DND-41 (cell line): ENCODE data around the gene RIPK4.

Source experiments
- ATAC-seq: fragments of 200-7000 bp; cut with Tn5 transposase; 3 replicates; pipeline ENCODE4 v1.9.1; 2021; ENCODE audit warnings: low read depth; ENCODE audit not compliant: insufficient read depth
- DNase-seq: peaks from one replicate; pipeline ENCODE4 v3.0.0-alpha.2; 2020
- H2AFZ ChIP-seq: 2 replicates; pipeline ENCODE4 v1.6.0; 2012; ENCODE audit warnings: low read depth, low read length
- H3K27ac ChIP-seq: 2 replicates; pipeline ENCODE4 v1.5.1; 2012; ENCODE audit warnings: low read length, inconsistent platforms
- H3K27me3 ChIP-seq: fragments of 200-600 bp; sonication (generic); 2 replicates; pipeline ENCODE4 v1.6.0; 2012; ENCODE audit warnings: low read length, mild to moderate bottlenecking, inconsistent platforms; ENCODE audit not compliant: insufficient read depth, poor library complexity
- H3K36me3 ChIP-seq: 2 replicates; pipeline ENCODE4 v1.5.1; 2012; ENCODE audit warnings: low read length, inconsistent platforms; ENCODE audit not compliant: insufficient read depth
- H3K4me1 ChIP-seq: 2 replicates; pipeline ENCODE4 v1.5.1; 2012; ENCODE audit warnings: mild to moderate bottlenecking, low read length; ENCODE audit not compliant: insufficient read depth
- H3K4me2 ChIP-seq: 2 replicates; pipeline ENCODE4 v1.6.0; 2012; ENCODE audit warnings: mild to moderate bottlenecking, moderate library complexity, low read length, inconsistent platforms; ENCODE audit not compliant: insufficient read depth
- H3K4me3 ChIP-seq, 2 experiments: fragments of 200-600 bp in 1 of 2; shearing (Covaris generic) in 1 of 2; 2 replicates each; pipeline ENCODE4 v1.5.1; 2012 to 2016; ENCODE audit warnings: inconsistent platforms in 2 of 2, low read length in 2 of 2, mild to moderate bottlenecking in 2 of 2, low read depth in 1 of 2, moderate library complexity in 1 of 2
- H3K79me2 ChIP-seq: 2 replicates; pipeline ENCODE4 v1.6.0; 2012; ENCODE audit warnings: low read length, inconsistent platforms; ENCODE audit not compliant: insufficient read depth
- H3K9ac ChIP-seq: 2 replicates; pipeline ENCODE4 v1.6.0; 2012; ENCODE audit warnings: low read depth, mild to moderate bottlenecking, inconsistent platforms, low read length, moderate library complexity
- H3K9me3 ChIP-seq: 2 replicates; pipeline ENCODE4 v1.5.1; 2012; ENCODE audit warnings: low read length, moderate library complexity, mild to moderate bottlenecking, inconsistent platforms; ENCODE audit not compliant: insufficient read depth, severe bottlenecking
- H4K20me1 ChIP-seq: 2 replicates; pipeline ENCODE4 v1.6.0; 2012; ENCODE audit warnings: low read length; ENCODE audit not compliant: insufficient read depth
- EZH2 ChIP-seq: IDR thresholded peaks from 3 replicates; pipeline ENCODE4 v1.6.1; 2012; ENCODE audit warnings: borderline replicate concordance, low read depth, mild to moderate bottlenecking, moderate library complexity, low read length, inconsistent platforms; ENCODE audit not compliant: severe bottlenecking
- TF ChIP-seq, protein P1 (sequence below): IDR thresholded peaks from 2 replicates; pipeline ENCODE4 v1.5.1; 2012; ENCODE audit warnings: borderline replicate concordance, low read length, moderate library complexity, mild to moderate bottlenecking; ENCODE audit not compliant: poor library complexity, severe bottlenecking; ENCODE audit errors: extremely low read depth

Gene RIPK4

DNA sequence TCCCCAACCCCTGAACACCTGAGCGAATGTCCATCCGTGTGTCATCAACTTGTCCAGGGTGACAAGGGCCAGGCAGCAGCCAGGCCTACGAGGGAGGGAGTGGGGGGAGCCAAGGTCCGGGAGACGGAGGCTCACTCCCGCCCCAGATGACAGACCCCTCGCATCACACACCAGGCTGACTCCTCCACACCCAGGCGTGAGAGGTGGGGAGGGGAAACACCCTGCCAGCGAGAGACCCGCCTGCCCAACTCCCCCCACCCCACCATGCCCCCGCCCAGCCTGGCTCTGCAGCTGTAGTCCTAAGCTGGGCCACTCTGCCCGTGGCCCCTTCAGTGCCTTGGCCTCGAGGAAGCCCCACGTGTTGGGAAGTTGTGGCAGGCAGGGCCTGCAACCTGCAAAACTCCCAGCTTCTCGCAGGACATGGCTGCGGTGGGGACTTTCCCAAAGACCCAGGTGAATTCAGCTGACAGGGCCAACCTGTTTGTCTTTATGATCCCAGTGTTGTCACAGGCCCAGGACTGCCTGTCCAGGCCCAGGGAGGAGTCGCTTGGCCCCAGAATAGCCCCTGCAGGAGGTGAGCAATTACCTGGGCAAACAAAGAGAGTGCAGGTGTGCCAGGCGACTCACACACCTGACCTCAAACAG is 62.9 kb downstream of the RIPK4 start:
- Histone ChIP-seq H3K9ac (no peak overlapping the region), H3K4me1 (peaks cover 17% of the 10 kb centered on the region), H3K79me2 (no peaks in the 10 kb centered on the region), H3K27ac (no peak overlapping the region), H3K4me2 (no peak overlapping the region), H3K4me3 (no peak overlapping the region), H3K9me3 (no peaks in the 10 kb centered on the region), H4K20me1 (no peaks in the 10 kb centered on the region), H3K36me3 (no peaks in the 10 kb centered on the region), H3K27me3 (no peaks in the 10 kb centered on the region), H2AFZ (no peak overlapping the region)
- no peak for DNase-seq
- no peak for ATAC-seq
- TF ChIP-seq, protein P1, sequence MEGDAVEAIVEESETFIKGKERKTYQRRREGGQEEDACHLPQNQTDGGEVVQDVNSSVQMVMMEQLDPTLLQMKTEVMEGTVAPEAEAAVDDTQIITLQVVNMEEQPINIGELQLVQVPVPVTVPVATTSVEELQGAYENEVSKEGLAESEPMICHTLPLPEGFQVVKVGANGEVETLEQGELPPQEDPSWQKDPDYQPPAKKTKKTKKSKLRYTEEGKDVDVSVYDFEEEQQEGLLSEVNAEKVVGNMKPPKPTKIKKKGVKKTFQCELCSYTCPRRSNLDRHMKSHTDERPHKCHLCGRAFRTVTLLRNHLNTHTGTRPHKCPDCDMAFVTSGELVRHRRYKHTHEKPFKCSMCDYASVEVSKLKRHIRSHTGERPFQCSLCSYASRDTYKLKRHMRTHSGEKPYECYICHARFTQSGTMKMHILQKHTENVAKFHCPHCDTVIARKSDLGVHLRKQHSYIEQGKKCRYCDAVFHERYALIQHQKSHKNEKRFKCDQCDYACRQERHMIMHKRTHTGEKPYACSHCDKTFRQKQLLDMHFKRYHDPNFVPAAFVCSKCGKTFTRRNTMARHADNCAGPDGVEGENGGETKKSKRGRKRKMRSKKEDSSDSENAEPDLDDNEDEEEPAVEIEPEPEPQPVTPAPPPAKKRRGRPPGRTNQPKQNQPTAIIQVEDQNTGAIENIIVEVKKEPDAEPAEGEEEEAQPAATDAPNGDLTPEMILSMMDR: no peak
- TF ChIP-seq EZH2: no peak

- no peaks in the 10 kb centered on the region for H3K27me3 ChIP-seq
- no peak overlapping the region for H2AFZ ChIP-seq
- H3K9ac ChIP-seq: no peak overlapping the region
- DNase-seq (no peak), ATAC-seq (no peak)
- no peak overlapping the region for H3K27ac ChIP-seq
- TF ChIP-seq EZH2: no peak
- TF ChIP-seq, protein P1: no peak
- H3K9me3 ChIP-seq: no peaks in the 10 kb centered on the region
- H3K4me2 ChIP-seq: no peak overlapping the region
- H4K20me1 ChIP-seq: no peaks in the 10 kb centered on the region
- no peak overlapping the region for H3K4me3 ChIP-seq
- no peaks in the 10 kb centered on the region for H3K36me3 ChIP-seq
- H3K79me2 ChIP-seq: no peaks in the 10 kb centered on the region
- peaks cover under 1% of the 10 kb centered on the region; the same call in 1 of the 2 replicates for H3K4me1 ChIP-seq
These were observed 65.1 kb downstream of the RIPK4 start for GRCh38 chr21:41701749-41702148.

DNA sequence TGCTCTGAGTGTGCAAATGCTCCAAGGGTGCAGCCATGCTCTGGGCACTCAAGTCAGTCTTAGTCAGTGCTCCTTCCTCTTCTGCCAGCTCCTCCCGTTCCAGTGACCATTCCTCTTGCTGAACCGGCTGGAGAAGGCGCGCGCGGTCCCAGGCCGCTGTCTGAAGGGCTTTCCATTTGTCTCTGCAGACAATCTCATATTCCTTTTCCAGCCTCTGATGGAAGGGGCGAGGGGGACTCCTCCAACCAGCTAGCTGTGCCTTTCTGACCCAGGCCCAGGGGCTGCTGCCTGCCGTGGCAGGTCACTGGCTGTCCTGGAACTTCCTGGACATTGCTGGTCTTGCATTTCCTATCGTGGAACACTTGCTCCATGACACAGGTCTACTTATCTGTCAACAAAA is 67.5 kb downstream of the RIPK4 start:
- Histone ChIP-seq H3K27ac (no peak overlapping the region), H3K4me2 (no peak overlapping the region), H3K79me2 (no peaks in the 10 kb centered on the region), H4K20me1 (no peaks in the 10 kb centered on the region), H3K4me1 (no peaks in the 10 kb centered on the region), H3K4me3 (no peak overlapping the region), H2AFZ (no peak overlapping the region), H3K36me3 (no peaks in the 10 kb centered on the region), H3K9ac (no peak overlapping the region), H3K27me3 (no peaks in the 10 kb centered on the region), H3K9me3 (no peaks in the 10 kb centered on the region)
- ATAC-seq: no peak
- TF ChIP-seq EZH2: no peak
- TF ChIP-seq, protein P1: no peak
- DNase-seq: no peak

DNA sequence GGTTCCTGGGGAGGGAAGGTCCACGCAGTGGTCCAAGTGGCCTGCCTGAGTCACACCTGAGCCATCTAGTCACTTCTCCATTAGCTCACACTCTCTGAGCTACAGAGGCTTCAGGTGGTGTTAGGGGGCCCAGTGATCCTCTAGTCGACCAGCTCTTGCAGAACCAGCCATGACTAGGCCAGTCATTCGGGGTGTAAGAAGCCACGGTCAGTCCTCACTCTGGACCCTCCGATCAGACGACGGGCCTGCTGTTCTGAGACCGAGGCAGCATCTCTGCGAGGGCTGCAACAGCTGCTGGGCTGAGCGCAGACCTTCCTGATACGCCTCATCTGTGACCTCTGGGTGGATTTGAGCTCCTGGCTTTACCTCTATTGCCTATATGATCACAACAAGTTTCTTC is 68.8 kb downstream of the RIPK4 start:
- TF ChIP-seq, protein P1: no peak
- TF ChIP-seq EZH2: no peak
- Histone ChIP-seq H3K27ac (no peak overlapping the region), H3K4me1 (no peaks in the 10 kb centered on the region), H3K4me2 (no peak overlapping the region), H2AFZ (no peak overlapping the region), H3K27me3 (no peaks in the 10 kb centered on the region), H3K79me2 (no peaks in the 10 kb centered on the region), H4K20me1 (no peaks in the 10 kb centered on the region), H3K9ac (no peak overlapping the region), H3K9me3 (no peaks in the 10 kb centered on the region), H3K4me3 (no peak overlapping the region), H3K36me3 (no peaks in the 10 kb centered on the region)
- DNase-seq (no peak), ATAC-seq (no peak)
